HG03095 (cell line): ENCODE data around the gene PGAP6.
"Not testable (repeated sequence)": the region's sequence is repeated elsewhere in the genome, so short reads cannot be mapped to it uniquely, and the experiment has no call there.

Experiments
- ATAC-seq: cut with Tn5 transposase; IDR thresholded peaks from one replicate; pipeline ENCODE4 v1.9.1; 2021; ENCODE audit warnings: moderate library complexity; ENCODE audit not compliant: unreplicated experiment

Gene PGAP6, protein sequence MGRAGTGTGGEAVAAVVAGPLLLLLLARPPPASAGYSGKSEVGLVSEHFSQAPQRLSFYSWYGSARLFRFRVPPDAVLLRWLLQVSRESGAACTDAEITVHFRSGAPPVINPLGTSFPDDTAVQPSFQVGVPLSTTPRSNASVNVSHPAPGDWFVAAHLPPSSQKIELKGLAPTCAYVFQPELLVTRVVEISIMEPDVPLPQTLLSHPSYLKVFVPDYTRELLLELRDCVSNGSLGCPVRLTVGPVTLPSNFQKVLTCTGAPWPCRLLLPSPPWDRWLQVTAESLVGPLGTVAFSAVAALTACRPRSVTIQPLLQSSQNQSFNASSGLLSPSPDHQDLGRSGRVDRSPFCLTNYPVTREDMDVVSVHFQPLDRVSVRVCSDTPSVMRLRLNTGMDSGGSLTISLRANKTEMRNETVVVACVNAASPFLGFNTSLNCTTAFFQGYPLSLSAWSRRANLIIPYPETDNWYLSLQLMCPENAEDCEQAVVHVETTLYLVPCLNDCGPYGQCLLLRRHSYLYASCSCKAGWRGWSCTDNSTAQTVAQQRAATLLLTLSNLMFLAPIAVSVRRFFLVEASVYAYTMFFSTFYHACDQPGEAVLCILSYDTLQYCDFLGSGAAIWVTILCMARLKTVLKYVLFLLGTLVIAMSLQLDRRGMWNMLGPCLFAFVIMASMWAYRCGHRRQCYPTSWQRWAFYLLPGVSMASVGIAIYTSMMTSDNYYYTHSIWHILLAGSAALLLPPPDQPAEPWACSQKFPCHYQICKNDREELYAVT

DNA sequence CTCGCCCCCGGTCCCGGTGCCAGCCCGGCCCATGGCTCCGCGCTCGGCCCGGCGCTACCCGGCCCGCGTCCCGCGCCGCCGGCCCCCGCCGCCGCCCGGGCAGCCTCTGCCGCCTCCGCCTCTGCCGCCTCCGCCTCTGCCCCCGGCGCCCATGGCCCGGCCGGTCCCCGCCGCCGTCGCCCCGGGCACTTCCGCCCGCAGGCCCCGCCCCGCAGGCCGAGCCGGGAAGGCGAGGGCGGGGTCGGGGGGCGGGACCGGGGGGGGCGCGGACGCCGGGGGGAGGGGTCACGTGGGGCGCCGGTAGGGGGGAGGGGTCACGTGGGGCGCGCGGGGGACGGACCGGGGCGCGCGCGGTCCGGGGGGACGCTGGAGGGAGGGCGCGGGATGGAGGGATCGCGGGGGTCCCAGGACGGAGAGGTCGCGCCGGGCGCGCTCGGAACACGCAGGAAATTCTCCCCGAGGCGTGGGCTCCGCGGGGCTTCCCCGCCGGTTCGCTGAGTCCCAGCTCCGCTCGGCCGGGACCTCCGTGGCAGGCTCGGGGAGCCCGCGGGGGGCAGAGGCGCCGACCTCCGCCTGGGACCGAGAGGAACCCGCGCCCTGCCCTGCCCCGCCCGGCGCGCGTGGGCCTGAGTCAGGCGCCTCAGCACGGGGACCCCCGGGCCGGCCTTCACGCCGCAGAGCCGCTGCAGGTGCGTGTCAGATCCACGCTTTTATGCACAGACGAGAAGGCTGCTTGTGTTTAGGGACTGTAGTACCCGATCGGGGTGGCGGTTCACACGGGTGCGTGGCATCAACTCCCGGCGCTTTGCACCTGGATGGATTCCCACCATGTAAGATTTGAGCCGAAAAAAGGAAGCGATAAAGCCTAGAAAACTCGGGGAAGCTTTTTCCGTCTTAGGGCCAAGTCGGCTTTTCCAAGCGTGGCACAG is at the start of gene PGAP6:
TSS of gene PGAP6 (minus strand) at position 190 of the 929 bp plus-strand sequence. CDS start at position 33, 157 bp downstream.
- peak; percentile 39 for ATAC-seq

DNA sequence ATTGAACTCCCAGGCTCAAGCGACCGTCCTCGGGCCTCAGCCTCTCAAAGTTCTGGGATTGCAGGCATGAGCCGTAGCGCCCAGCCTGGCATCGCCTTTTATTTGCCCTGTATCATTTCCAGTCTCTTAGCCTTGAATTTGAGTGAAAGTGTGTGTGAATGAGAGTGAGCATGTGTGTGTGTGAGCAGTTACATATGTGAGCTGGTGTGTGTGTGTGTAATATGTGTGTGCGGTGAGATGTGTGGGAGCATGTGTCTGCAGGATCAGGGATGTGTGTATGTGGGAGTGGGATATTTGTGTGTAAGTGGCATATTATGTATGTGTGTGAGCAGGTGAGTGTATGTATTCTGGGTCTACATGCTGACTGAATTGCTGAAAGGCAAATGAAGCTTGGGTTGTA is 49.1 kb upstream of the PGAP6 start:
- no peak for ATAC-seq

DNA sequence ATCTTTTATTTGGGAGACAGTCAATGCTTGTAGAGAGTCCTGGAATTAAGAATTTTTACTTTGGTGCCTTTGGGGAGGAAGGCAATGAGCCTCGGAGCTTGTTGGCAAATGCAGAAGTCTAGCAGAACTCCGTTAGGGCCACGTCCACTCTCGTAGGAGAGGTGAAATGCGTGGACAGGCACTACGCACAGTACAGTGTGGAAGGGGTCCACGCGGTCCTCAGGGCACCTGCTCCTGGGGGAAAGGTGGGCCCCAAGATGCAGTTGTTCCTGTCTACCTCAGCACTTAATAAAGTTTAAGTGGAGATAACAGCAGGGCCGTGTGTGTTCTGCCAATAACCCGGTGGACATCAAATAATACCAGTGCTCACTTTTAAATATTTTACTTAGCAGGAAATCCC is 45.5 kb upstream of the PGAP6 start:
- no peak for ATAC-seq

- no peak for ATAC-seq
Measured at GRCh38 chr16:426906-427249, 45.1 kb upstream of the PGAP6 start.

DNA sequence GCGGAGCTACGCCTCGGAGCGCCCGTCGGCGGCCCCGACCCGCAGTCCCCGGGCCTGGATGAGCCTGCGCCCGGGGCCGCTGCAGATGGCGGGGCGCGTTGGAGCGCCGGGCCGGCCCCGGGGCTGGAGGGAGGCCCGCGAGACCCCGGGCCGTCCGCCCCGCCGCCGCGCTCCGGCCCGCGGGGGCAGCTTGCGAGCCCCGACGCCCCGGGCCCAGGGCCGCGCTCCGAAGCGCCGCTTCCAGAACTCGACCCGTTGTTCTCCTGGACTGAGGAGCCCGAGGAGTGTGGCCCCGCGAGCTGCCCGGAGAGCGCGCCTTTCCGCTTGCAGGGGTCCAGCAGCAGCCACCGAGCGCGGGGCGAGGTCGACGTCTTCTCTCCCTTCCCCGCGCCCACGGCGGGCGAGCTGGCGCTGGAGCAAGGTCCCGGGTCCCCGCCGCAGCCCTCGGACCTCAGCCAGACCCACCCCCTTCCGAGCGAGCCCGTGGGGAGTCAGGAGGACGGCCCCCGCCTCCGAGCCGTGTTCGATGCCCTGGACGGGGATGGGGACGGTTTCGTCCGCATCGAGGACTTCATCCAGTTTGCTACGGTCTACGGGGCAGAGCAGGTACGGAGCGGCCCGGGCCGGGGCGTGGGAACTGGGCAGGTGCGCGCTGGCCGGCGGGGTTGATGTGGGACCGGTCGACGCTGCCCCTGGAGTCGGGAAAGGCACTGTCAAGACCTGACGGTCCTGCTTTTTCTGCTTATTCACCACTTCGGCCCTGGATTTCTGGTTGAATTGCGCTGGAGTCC is 44.5 kb upstream of the PGAP6 start:
- no peak for ATAC-seq

GRCh38 chr16:425740-426114 is 43.9 kb upstream of the PGAP6 start:
- ATAC-seq, result peak; percentile 30

DNA sequence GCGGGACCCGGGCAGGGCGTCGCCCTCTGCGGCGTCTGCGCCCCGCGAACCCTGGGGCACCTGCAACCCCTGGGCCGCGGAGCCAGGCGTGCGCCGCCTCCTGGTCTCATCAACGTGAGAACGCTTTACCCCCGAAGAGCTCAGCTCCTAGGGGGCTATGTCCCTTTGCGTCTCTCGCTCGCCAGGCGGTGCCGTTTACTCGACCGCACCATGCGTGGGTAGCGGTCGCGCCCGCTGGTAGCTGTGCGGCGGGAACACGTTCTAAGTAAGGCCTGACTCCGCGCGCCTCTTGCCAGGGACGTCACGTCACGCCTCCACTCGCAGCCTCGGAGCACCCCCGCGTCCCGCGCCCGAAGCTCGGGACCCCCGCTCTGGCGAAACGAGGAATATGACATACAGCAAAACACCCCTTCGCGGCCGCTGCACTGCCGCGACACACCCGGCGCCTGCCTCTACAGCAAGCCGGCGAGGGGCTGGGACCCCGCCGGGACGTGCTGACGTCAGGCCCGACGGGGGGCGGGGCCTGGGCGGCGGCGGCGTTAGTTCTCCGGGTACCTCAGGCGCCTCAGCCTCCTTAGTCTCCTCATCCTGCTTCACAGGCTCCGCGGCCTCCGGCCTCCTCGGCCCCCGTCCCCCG is 43.4 kb upstream of the PGAP6 start, which contains the start of gene RAB11FIP3:
TSS of gene RAB11FIP3 (plus strand) at position 568 of the 637 bp plus-strand sequence. CDS start 358 bp downstream, outside the sequence.
- peak; percentile 79 for ATAC-seq

- ATAC-seq, result no peak
Measured at GRCh38 chr16:424623-425081, 42.9 kb upstream of the PGAP6 start.

- no peak for ATAC-seq
Measured at GRCh38 chr16:424033-424622, 42.4 kb upstream of the PGAP6 start.

DNA sequence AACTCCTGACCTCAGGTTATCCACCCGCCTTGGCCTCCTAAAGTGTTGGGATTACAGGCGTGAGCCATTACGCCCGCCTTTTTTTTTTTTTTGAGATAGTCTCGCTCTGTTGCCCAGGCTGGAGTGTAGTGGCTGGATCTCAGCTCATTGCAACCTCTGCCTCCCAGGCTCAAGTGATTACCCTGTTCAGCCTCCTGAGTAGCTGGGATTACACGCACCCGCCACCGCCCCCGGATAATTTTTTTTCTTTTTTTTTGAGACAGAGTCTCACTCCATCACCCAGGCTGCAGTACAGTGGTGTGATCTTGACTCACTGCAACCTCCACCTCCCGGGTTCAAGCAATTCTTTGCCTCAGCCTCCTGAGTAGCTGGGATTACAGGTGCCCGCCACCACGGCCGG is 40.4 kb upstream of the PGAP6 start:
- ATAC-seq, result not testable (repeated sequence)

DNA sequence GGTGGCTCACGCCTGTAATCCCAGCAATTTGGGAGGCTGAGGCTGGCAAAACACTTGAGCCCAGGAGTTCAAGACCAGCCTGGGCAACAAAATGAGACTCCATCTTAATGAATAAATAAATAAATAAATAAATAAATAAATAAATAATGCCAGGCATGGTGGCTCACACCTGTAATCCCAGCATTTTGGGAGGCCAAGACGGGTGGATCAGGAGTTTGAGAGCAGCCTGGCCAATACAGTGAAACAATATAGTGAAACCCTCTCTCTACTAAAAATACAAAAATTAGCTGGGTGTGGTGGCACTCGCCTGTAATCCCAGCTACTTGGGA is 33.4 kb upstream of the PGAP6 start:
- not testable (repeated sequence) for ATAC-seq

GRCh38 chr16:414395-415169 is 32.8 kb upstream of the PGAP6 start:
- no peak for ATAC-seq

GRCh38 chr16:411576-412265 is 29.9 kb upstream of the PGAP6 start:
- no peak for ATAC-seq

DNA sequence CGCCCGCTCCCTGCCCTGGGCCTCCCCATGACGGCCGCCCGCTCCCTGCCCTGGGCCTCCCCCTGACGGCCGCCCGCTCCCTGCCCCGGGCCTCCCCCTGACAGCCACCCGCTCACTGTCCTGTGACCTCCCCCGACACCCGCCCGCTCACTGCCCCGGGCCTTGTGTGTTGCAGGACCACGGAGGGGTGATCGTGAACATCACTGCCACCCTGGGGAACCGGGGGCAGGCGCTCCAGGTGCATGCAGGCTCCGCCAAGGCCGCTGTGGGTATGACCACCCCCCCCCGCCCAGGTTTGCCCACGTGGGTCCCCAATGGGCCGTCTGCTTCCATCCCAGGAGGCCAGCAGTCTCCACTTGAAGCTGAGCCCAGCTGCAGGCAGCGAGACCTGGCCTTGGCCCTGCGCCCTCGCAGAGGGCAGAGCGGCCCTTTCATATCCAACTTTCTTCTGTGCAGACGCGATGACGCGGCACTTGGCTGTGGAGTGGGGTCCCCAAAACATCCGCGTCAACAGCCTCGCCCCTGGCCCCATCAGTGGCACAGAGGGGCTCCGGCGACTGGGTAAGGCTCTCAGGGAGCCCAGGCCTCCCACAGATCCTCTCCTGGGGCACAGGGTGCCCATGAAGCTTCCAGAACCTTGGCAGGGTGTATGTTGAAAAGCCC is 28.9 kb upstream of the PGAP6 start:
- no peak for ATAC-seq

DNA sequence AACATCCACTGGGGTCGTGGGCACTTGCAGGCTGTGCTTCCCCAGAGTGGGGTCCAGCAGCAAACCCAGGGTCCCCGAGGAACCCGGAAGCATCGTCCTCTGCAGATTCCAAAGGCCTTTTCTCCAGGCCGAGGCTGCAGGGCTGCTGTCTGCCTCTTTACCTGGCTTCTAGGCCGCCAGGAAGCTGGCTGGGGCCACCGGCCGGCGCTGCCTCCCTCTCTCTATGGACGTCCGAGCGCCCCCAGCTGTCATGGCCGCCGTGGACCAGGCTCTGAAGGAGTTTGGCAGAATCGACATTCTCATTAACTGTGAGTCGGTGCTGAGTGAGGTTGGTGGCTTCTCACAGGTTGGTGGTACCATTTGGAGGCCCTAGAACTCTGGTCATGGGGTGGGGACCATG is 25.5 kb upstream of the PGAP6 start:
- ATAC-seq, result no peak

- ATAC-seq, result no peak
Measured at GRCh38 chr16:405548-406506, 24.0 kb upstream of the PGAP6 start.
